Activated T-cell treated with anti-CD3 and anti-CD28 coated beads, Interleukin-2, amount 50 U/mL, for 24 hours (primary cell): ENCODE data around the gene PRPSAP1.
"Not testable (repeated sequence)": the region's sequence is repeated elsewhere in the genome, so short reads cannot be mapped to it uniquely, and the experiment has no call there.

Source experiments
- DNase-seq: peaks from one replicate; pipeline ENCODE4 v3.0.0-alpha.2; 2020
- H3K27ac Mint-ChIP-seq: 2 replicates; pipeline ENCODE4 v1.8.0; 2020; ENCODE audit warnings: mild to moderate bottlenecking, mixed read lengths
- H3K27me3 Mint-ChIP-seq: 2 replicates; pipeline ENCODE4 v1.8.0; 2020; ENCODE audit warnings: mixed read lengths
- H3K36me3 Mint-ChIP-seq: 2 replicates; pipeline ENCODE4 v1.8.0; 2020; ENCODE audit warnings: low read depth, mixed read lengths
- H3K4me1 Mint-ChIP-seq: 2 replicates; pipeline ENCODE4 v1.8.0; 2020; ENCODE audit warnings: low read depth, mixed read lengths
- H3K4me3 Mint-ChIP-seq: 2 replicates; pipeline ENCODE4 v1.8.0; 2020; ENCODE audit warnings: mild to moderate bottlenecking, moderate library complexity, mixed read lengths
- H3K9me3 Mint-ChIP-seq: 2 replicates; pipeline ENCODE4 v1.8.0; 2020; ENCODE audit warnings: mixed read lengths

PRPSAP1 gene

GRCh38 chr17:76371656-76372628 is 18.2 kb upstream of the PRPSAP1 start:
- no peak overlapping the region for H3K4me3 Mint-ChIP-seq
- H3K27ac Mint-ChIP-seq = no peak overlapping the region
- no peaks in the 10 kb centered on the region for H3K9me3 Mint-ChIP-seq
- DNase-seq = no peak
- peaks cover 5% of the 10 kb centered on the region for H3K4me1 Mint-ChIP-seq
- no peaks in the 10 kb centered on the region for H3K36me3 Mint-ChIP-seq
- no peaks in the 10 kb centered on the region for H3K27me3 Mint-ChIP-seq

GRCh38 chr17:76370261-76370993 is 16.7 kb upstream of the PRPSAP1 start:
- no peaks in the 10 kb centered on the region for H3K9me3 Mint-ChIP-seq
- H3K36me3 Mint-ChIP-seq = no peaks in the 10 kb centered on the region
- H3K4me1 Mint-ChIP-seq = peaks cover 7% of the 10 kb centered on the region
- no peak overlapping the region for H3K27ac Mint-ChIP-seq
- DNase-seq = no peak
- no peak overlapping the region for H3K4me3 Mint-ChIP-seq
- H3K27me3 Mint-ChIP-seq = no peaks in the 10 kb centered on the region

GRCh38 chr17:76369804-76370203 is 16.1 kb upstream of the PRPSAP1 start:
- Mint-ChIP-seq H3K4me1 (peaks cover 7% of the 10 kb centered on the region), H3K4me3 (no peak overlapping the region), H3K27ac (no peak overlapping the region), H3K36me3 (no peaks in the 10 kb centered on the region), H3K9me3 (no peaks in the 10 kb centered on the region), H3K27me3 (no peaks in the 10 kb centered on the region)
- no peak for DNase-seq

- no peak for DNase-seq
- no peaks in the 10 kb centered on the region for H3K9me3 Mint-ChIP-seq
- H3K4me1 Mint-ChIP-seq = peaks cover 7% of the 10 kb centered on the region
- no peak overlapping the region for H3K4me3 Mint-ChIP-seq
- no peak overlapping the region for H3K27ac Mint-ChIP-seq
- H3K36me3 Mint-ChIP-seq = no peaks in the 10 kb centered on the region
- H3K27me3 Mint-ChIP-seq = no peaks in the 10 kb centered on the region
Measured at GRCh38 chr17:76369379-76369778, 15.7 kb upstream of the PRPSAP1 start.

- DNase-seq = no peak
- no peaks in the 10 kb centered on the region for H3K9me3 Mint-ChIP-seq
- no peaks in the 10 kb centered on the region for H3K36me3 Mint-ChIP-seq
- H3K4me1 Mint-ChIP-seq = peaks cover 7% of the 10 kb centered on the region
- H3K27ac Mint-ChIP-seq = no peak overlapping the region
- no peaks in the 10 kb centered on the region for H3K27me3 Mint-ChIP-seq
- no peak overlapping the region for H3K4me3 Mint-ChIP-seq
Measured at GRCh38 chr17:76368545-76368944, 14.8 kb upstream of the PRPSAP1 start.

GRCh38 chr17:76367642-76368041 is 13.9 kb upstream of the PRPSAP1 start:
- H3K4me1 Mint-ChIP-seq = peaks cover 7% of the 10 kb centered on the region
- DNase-seq = no peak
- no peaks in the 10 kb centered on the region for H3K36me3 Mint-ChIP-seq
- H3K4me3 Mint-ChIP-seq = no peak overlapping the region
- H3K27ac Mint-ChIP-seq = no peak overlapping the region
- H3K27me3 Mint-ChIP-seq = no peaks in the 10 kb centered on the region
- H3K9me3 Mint-ChIP-seq = no peaks in the 10 kb centered on the region

- Mint-ChIP-seq H3K27me3 (no peaks in the 10 kb centered on the region), H3K4me3 (no peak overlapping the region), H3K4me1 (peaks cover 2% of the 10 kb centered on the region), H3K27ac (no peak overlapping the region), H3K36me3 (no peaks in the 10 kb centered on the region), H3K9me3 (no peaks in the 10 kb centered on the region)
- no peak for DNase-seq
Measured at GRCh38 chr17:76366247-76366646, 12.5 kb upstream of the PRPSAP1 start.

- no peak for DNase-seq
- Mint-ChIP-seq H3K4me3 (no peak overlapping the region), H3K4me1 (peaks cover 2% of the 10 kb centered on the region), H3K36me3 (no peaks in the 10 kb centered on the region), H3K9me3 (no peaks in the 10 kb centered on the region), H3K27me3 (no peaks in the 10 kb centered on the region), H3K27ac (no peak overlapping the region)
Measured at GRCh38 chr17:76365256-76365903, 11.7 kb upstream of the PRPSAP1 start.

GRCh38 chr17:76363107-76363842 is 9.6 kb upstream of the PRPSAP1 start:
- no peak for DNase-seq
- Mint-ChIP-seq H3K9me3 (no peaks in the 10 kb centered on the region), H3K36me3 (no peaks in the 10 kb centered on the region), H3K27ac (no peak overlapping the region), H3K27me3 (no peaks in the 10 kb centered on the region), H3K4me3 (no peak overlapping the region), H3K4me1 (peaks cover 2% of the 10 kb centered on the region)

- DNase-seq = no peak
- H3K9me3 Mint-ChIP-seq = no peaks in the 10 kb centered on the region
- no peak overlapping the region for H3K27ac Mint-ChIP-seq
- no peaks in the 10 kb centered on the region for H3K4me1 Mint-ChIP-seq
- no peaks in the 10 kb centered on the region for H3K27me3 Mint-ChIP-seq
- H3K36me3 Mint-ChIP-seq = no peaks in the 10 kb centered on the region
- no peak overlapping the region for H3K4me3 Mint-ChIP-seq
Measured at GRCh38 chr17:76360461-76360860, 6.7 kb upstream of the PRPSAP1 start.

GRCh38 chr17:76359776-76360175 is 6.1 kb upstream of the PRPSAP1 start:
- not testable (repeated sequence) for H3K4me1 Mint-ChIP-seq, H3K27me3 Mint-ChIP-seq, H3K9me3 Mint-ChIP-seq, H3K4me3 Mint-ChIP-seq, DNase-seq, H3K36me3 Mint-ChIP-seq, H3K27ac Mint-ChIP-seq

GRCh38 chr17:76359375-76359774 is 5.7 kb upstream of the PRPSAP1 start:
- no peaks in the 10 kb centered on the region for H3K36me3 Mint-ChIP-seq
- peaks cover 5% of the 10 kb centered on the region for H3K4me1 Mint-ChIP-seq
- no peaks in the 10 kb centered on the region for H3K27me3 Mint-ChIP-seq
- H3K4me3 Mint-ChIP-seq = no peak overlapping the region
- H3K27ac Mint-ChIP-seq = no peak overlapping the region
- DNase-seq = no peak
- no peaks in the 10 kb centered on the region for H3K9me3 Mint-ChIP-seq

- DNase-seq = no peak
- no peaks in the 10 kb centered on the region for H3K27me3 Mint-ChIP-seq
- peaks cover 14% of the 10 kb centered on the region for H3K4me1 Mint-ChIP-seq
- no peak overlapping the region for H3K27ac Mint-ChIP-seq
- H3K4me3 Mint-ChIP-seq = no peak overlapping the region
- H3K9me3 Mint-ChIP-seq = no peaks in the 10 kb centered on the region
- peaks cover 6% of the 10 kb centered on the region for H3K36me3 Mint-ChIP-seq
Measured at GRCh38 chr17:76357597-76358158, 4.0 kb upstream of the PRPSAP1 start.
